ENCODE results near the gene PANK4.

The PANK4 gene

DNA sequence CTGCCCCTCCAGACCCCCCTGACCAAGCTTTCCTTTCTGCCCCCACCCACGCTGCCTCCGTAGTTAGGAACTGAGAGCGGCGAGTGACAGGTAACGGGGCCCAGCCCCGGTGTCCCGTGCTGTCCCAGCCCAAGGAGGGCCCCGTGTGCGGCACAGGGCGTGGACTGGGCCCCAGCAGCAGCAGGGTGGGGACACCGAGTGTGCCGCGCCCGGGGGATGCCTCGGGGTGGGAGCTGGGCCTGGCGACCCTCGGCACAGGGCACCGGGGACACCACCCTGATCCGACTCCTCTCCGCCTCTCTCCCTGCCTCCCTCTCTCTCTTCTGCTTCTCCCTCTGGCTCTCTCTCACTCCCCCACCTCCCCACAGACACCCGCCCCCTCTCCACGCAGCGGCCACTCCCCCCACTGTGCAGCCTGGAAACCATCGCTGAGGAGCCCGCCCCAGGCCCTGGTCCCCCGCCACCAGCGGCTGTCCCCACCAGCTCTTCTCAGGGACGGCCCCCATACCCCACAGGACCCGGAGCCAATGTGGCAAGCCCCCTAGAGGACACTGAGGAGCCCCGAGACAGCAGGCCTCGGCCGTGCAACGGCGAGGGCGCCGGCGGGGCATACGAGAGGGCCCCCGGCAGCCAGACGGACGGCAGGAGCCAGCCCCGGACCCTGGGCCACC is 22.7 kb downstream of the PANK4 start:
- H3K27ac ChIP-seq: no peak overlapping the region
- TF ChIP-seq, protein P1, sequence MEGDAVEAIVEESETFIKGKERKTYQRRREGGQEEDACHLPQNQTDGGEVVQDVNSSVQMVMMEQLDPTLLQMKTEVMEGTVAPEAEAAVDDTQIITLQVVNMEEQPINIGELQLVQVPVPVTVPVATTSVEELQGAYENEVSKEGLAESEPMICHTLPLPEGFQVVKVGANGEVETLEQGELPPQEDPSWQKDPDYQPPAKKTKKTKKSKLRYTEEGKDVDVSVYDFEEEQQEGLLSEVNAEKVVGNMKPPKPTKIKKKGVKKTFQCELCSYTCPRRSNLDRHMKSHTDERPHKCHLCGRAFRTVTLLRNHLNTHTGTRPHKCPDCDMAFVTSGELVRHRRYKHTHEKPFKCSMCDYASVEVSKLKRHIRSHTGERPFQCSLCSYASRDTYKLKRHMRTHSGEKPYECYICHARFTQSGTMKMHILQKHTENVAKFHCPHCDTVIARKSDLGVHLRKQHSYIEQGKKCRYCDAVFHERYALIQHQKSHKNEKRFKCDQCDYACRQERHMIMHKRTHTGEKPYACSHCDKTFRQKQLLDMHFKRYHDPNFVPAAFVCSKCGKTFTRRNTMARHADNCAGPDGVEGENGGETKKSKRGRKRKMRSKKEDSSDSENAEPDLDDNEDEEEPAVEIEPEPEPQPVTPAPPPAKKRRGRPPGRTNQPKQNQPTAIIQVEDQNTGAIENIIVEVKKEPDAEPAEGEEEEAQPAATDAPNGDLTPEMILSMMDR (conservative IDR thresholded peaks at IDR 0.05): no peak
- TF ChIP-seq ZFX (IDR thresholded peaks at IDR 0.05): no peak

DNA sequence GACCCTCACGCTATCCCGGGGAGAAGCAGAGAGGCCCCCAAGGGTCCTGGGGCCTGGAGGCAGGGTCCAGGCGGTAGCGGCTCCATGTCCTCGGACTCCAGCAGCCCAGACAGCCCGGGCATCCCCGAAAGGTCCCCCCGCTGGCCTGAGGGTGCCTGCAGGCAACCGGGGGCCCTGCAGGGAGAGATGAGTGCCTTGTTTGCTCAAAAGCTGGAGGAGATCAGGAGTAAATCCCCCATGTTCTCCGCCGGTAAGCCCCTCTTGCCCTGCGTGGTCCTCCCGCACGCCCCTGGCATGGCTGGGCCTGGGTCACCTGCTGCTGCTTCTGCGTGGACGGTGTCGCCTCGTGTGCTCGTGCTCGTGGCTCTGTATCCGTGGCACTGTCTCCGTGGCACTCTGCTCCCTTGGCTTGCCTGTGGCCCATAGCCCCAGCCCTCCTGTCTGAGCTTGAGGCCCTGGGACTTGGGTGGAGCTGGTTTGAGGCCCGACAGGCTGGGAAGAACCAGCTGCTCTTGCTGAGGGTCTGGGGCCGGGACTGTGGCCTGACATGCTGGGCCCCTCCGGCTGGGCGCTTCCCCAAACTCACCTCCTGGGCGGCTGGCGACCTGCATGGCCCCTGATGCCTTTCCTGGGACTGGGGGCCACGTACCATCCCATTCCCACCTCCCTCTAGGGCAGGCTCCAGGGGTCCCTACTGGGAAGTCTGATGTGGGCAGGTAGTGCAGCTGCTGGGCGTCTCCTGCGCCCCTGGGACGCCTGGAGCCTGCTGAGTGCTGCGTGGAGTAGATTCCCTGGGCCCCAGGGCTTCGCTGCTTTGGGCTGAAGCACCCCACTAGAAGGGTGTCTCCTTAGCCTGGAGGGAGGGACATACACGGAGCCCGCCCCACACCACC is 23.5 kb downstream of the PANK4 start:
- no peak overlapping the region for H3K27ac ChIP-seq
- TF ChIP-seq, protein P1 (conservative IDR thresholded peaks at IDR 0.05): no peak
- no peak for TF ChIP-seq ZFX (IDR thresholded peaks at IDR 0.05)

DNA sequence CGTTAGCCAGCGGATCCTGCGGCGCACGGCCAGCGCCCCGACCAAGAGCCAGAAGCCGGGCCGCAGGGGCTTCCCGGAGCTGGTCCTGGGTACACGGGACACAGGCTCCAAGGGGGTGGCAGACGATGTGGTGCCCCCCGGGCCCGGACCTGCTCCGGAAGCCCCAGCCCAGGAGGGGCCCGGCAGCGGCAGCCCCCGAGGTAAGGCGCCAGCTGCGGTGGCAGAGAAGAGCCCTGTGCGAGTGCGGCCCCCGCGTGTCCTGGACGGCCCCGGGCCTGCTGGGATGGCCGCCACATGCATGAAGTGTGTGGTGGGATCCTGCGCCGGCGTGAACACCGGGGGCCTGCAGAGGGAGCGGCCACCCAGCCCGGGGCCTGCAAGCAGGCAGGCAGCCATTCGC is 24.2 kb downstream of the PANK4 start:
- TF ChIP-seq ZFX (IDR thresholded peaks at IDR 0.05): no peak
- TF ChIP-seq, protein P1 (conservative IDR thresholded peaks at IDR 0.05): no peak
- H3K27ac ChIP-seq: no peak overlapping the region

DNA sequence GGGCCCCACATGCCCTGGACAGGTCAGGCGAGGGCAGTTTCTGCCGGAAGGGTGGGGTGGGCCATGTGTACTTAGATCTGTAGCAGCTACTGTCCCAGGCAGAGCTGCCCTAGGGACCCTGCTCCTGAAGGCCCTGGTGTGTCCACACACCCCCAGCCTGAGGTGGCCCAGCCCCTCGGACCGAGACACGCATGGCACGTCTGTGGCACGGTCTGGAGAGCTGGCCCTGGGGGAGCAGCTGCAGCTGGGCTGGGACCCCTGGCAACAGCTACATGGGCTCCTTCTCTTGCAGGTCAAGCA is 24.6 kb downstream of the PANK4 start:
- H3K27ac ChIP-seq: no peak overlapping the region
- TF ChIP-seq ZFX (IDR thresholded peaks at IDR 0.05): no peak
- TF ChIP-seq, protein P1 (conservative IDR thresholded peaks at IDR 0.05): no peak

DNA sequence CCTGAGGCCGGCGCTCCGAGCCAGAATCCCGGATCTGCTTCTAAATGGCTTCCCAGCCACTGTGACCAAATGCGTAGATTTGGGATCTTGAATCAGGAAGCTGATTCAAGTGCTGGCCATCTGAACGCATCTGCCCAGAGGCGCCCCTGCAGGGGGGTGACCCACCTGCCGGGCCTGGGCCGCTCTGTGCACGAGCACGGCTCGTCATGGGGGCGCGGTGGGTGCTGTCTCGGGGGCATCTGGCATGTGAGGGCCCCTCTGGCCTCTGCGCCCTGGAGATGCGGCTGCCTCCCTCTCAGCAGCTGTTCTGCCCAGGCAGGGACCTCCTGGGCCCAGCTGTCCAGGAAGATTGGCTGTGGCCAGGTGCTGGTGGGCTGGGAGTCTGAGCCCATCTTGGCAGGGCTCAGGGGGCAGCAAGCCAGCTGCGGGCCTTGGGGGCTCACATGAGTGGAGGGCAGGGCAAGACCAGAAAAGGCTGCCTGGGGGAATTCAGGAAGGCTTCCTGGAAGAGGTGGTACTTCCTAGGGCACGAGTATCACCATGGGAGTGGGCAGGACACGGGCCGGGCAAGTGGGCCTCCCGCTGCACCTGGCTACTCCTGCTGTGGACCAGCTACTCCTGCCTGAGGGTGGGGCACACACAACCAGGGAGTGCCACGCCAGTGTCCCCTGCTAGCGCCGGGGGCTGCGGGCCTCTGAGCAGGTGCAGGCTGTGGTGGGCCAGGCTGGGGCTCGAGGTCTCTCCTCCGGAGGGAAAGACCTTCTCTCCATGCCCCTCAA is 25.2 kb downstream of the PANK4 start:
- H3K27ac ChIP-seq: no peak overlapping the region
- TF ChIP-seq, protein P1 (conservative IDR thresholded peaks at IDR 0.05): no peak
- no peak for TF ChIP-seq ZFX (IDR thresholded peaks at IDR 0.05)

DNA sequence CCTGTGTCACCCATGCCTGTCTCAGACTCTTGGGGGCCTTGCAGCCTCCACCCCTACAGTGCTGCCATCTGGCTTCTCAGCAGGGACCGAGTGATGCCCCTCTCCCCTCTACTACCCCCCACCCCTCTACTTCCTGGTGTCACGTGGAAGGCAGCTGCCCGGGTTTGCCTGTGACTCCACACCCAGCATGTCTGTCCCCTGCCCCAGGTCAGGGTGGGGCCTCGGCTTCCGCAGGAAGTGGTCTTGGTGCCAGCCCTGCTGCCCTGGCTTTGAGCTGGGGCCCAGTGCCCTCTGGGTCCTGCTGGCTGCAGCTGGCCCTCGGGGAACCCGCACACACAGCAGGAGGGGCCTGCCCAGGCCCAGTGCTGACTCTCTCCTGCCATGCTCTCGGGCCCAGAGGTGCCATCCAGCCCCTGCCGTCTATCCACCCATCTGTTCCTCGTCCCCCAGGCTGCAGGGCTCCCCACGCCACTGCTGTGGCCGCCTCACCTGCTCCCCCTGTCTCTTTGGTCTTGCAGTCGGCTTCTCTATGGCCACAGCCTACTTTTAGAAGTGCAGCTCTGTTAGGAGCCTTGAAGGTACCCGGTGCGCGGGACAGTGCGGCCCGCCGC is 26.3 kb downstream of the PANK4 start:
- no peak for TF ChIP-seq ZFX (IDR thresholded peaks at IDR 0.05)
- TF ChIP-seq, protein P1 (conservative IDR thresholded peaks at IDR 0.05): no peak
- H3K27ac ChIP-seq: no peak overlapping the region

Measured in C4-2B (cell line).